ENCODE measurements around the gene CCDC183. TPM values are rescaled to one million over a fixed set of nuclear protein-coding genes. Genes with fewer than 3 reads are reported as not detected.

CCDC183 gene
- total and polyA plus RNA-seq, 2 of the 4 experiments (the other 2 are of a cell fraction), result under 0.01 to 0.29 TPM

DNA sequence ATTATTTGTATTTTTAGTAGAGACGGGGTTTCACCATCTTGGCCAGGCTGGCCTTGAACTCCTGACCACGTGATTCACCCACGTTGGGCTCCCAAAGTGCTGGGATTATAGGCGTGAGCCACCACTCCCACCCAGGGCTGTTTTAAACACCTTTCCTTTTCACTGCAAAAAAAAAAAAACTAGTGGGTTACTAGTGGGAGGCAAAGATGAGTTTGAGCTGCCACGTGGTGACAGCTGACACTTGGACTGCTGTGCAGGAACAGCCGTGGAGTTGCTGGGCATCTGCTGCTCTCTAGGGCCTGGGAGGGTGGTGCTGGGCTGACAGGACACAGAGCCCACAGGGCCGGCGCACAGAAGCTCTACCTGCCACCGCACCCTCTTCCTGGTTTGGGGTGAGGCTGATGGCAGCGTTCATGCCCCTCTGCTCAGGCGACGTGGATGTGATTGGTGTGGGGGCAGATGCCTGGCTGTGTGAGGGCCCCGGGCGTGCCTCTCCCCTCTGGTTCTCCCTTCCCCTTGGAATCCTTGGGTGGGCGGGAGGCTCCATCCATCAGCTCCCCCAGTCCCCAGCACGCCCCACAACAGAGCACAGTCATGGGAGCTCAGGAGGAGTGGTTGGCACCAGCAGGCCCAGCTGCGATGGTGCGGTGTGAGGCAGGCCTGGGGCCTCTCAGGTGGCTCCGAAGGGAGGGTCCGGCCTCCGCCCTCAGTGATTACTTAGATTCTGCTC is 28.5 kb downstream of the CCDC183 start:
- H4K20me1 ChIP-seq (ENCODE audit: insufficient read depth, low read length), result peaks cover 15% of the 10 kb centered on the region
- peaks cover 3% of the 10 kb centered on the region; the same call in 1 of the 2 replicates for H3K4me1 ChIP-seq (ENCODE audit: control insufficient read depth, insufficient read depth, low read length)
- H4K5ac ChIP-seq (ENCODE audit: low read depth, low read length), result no peak overlapping the region
- H2BK20ac ChIP-seq (ENCODE audit: low read depth, low read length), result no peak overlapping the region
- H3K79me1 ChIP-seq (ENCODE audit: low read depth in 1 of 2, low read length in 2 of 2), result peaks cover 11 to 22% of the 10 kb centered on the region in 2 experiments
- H3K4ac ChIP-seq (ENCODE audit: low read depth, low read length), result no peak overlapping the region
- no TSS peak for BruUV-seq (replicated peaks)
- H2AK9ac ChIP-seq (replicated peaks; ENCODE audit: low read depth, low read length, poor library complexity), result peak overlapping the region; percentile 16
- no peaks in the 10 kb centered on the region for H3K9me3 ChIP-seq (ENCODE audit: control insufficient read depth, insufficient read depth, low read length)
- ATAC-seq (ENCODE audit: low read depth), result no peak
- no peak for DNase-seq
- no peak overlapping the region for H3K9ac ChIP-seq (ENCODE audit: low read depth, low read length)
- no peak overlapping the region for H2BK120ac ChIP-seq (ENCODE audit: low read depth, low read length)
- H2AK5ac ChIP-seq (ENCODE audit: low read depth, low read length), result no peak overlapping the region
- WGBS, 2 experiments (ENCODE audit: extremely low coverage in 2 of 2, insufficient read length in 1 of 2), result 60% methylated on average over 1 of the region's 21 CpGs; no CpG with 5 or more reads in 1 of the 2 experiments
- H3K27ac ChIP-seq (ENCODE audit: insufficient read depth, low read length), result no peak overlapping the region
- H3K4me2 ChIP-seq (ENCODE audit: low read depth, low read length), result no peak overlapping the region
- no peak overlapping the region for H3K23ac ChIP-seq (ENCODE audit: low read depth, low read length)
- no peak overlapping the region for H2AFZ ChIP-seq (replicated peaks; ENCODE audit: low read length, poor library complexity)
- no peak overlapping the region for H3K18ac ChIP-seq (ENCODE audit: low read depth, low read length)
- in situ Hi-C loops (cut with MboI; ENCODE audit: low sequenced_read_pairs), result no loop called here
- no peak overlapping the region for H3K14ac ChIP-seq (replicated peaks; ENCODE audit: low read depth, low read length)
- CTCF ChIA-PET, result no interaction called here
- H3K36me3 ChIP-seq (ENCODE audit: control insufficient read depth, insufficient read depth, low read length), result peaks cover 42% of the 10 kb centered on the region
- intact Hi-C loops (cut with micrococcal nuclease), result no loop called here
- no peak overlapping the region for H2BK5ac ChIP-seq (ENCODE audit: low read depth, low read length, poor library complexity, severe bottlenecking)
- no peaks in the 10 kb centered on the region for H3K9me1 ChIP-seq (ENCODE audit: insufficient read depth, low read length)
- no peak overlapping the region for H4K91ac ChIP-seq (ENCODE audit: insufficient read depth, low read depth, low read length)
- TF ChIP-seq RAD21 (IDR thresholded peaks at IDR 0.05; ENCODE audit: low read length) (no peak), CEBPB (IDR thresholded peaks at IDR 0.05; ENCODE audit: low read depth, low read length) (no peak), MXI1 (IDR thresholded peaks at IDR 0.05; ENCODE audit: borderline replicate concordance, low read depth, low read length) (no peak), NFE2L2 (IDR thresholded peaks at IDR 0.05; ENCODE audit: low read depth, low read length) (no peak), CHD1 (IDR thresholded peaks at IDR 0.05; ENCODE audit: low read depth, low read length) (no peak), MAFK (IDR thresholded peaks at IDR 0.05; ENCODE audit: low read depth, low read length) (no peak), FOS (IDR thresholded peaks at IDR 0.05; ENCODE audit: low read depth, low read length) (no peak), SMC3 (IDR thresholded peaks at IDR 0.05; ENCODE audit: low read depth, low read length) (no peak), POLR2A (IDR thresholded peaks at IDR 0.05; ENCODE audit: low read depth, low read length) (no peak), RCOR1 (IDR thresholded peaks at IDR 0.05; ENCODE audit: insufficient replicate concordance, low read length) (no peak), BHLHE40 (IDR thresholded peaks at IDR 0.05; ENCODE audit: low read depth, low read length) (no peak), RFX5 (IDR thresholded peaks at IDR 0.05; ENCODE audit: low read depth, low read length) (no peak), MAZ (IDR thresholded peaks at IDR 0.05; ENCODE audit: borderline replicate concordance, low read depth, low read length) (no peak)
- TF ChIP-seq, protein P1, sequence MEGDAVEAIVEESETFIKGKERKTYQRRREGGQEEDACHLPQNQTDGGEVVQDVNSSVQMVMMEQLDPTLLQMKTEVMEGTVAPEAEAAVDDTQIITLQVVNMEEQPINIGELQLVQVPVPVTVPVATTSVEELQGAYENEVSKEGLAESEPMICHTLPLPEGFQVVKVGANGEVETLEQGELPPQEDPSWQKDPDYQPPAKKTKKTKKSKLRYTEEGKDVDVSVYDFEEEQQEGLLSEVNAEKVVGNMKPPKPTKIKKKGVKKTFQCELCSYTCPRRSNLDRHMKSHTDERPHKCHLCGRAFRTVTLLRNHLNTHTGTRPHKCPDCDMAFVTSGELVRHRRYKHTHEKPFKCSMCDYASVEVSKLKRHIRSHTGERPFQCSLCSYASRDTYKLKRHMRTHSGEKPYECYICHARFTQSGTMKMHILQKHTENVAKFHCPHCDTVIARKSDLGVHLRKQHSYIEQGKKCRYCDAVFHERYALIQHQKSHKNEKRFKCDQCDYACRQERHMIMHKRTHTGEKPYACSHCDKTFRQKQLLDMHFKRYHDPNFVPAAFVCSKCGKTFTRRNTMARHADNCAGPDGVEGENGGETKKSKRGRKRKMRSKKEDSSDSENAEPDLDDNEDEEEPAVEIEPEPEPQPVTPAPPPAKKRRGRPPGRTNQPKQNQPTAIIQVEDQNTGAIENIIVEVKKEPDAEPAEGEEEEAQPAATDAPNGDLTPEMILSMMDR (conservative IDR thresholded peaks at IDR 0.05; ENCODE audit: low read depth, low read length), result no peak
- TF ChIP-seq, protein P2, sequence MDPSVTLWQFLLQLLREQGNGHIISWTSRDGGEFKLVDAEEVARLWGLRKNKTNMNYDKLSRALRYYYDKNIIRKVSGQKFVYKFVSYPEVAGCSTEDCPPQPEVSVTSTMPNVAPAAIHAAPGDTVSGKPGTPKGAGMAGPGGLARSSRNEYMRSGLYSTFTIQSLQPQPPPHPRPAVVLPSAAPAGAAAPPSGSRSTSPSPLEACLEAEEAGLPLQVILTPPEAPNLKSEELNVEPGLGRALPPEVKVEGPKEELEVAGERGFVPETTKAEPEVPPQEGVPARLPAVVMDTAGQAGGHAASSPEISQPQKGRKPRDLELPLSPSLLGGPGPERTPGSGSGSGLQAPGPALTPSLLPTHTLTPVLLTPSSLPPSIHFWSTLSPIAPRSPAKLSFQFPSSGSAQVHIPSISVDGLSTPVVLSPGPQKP (IDR thresholded peaks at IDR 0.05; ENCODE audit: borderline replicate concordance, low read depth, low read length), result no peak
- TF ChIP-seq, protein P3, sequence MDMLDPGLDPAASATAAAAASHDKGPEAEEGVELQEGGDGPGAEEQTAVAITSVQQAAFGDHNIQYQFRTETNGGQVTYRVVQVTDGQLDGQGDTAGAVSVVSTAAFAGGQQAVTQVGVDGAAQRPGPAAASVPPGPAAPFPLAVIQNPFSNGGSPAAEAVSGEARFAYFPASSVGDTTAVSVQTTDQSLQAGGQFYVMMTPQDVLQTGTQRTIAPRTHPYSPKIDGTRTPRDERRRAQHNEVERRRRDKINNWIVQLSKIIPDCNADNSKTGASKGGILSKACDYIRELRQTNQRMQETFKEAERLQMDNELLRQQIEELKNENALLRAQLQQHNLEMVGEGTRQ (IDR thresholded peaks at IDR 0.05; ENCODE audit: low read depth, low read length), result no peak
- H4K8ac ChIP-seq (ENCODE audit: low read depth in 2 of 2, low read length in 2 of 2), result no peak overlapping the region
- no peak overlapping the region for H2BK15ac ChIP-seq (ENCODE audit: low read depth, low read length)
- POLR2A ChIA-PET (ENCODE audit: unreplicated experiment), result no interaction called here
- H3K56ac ChIP-seq (ENCODE audit: extremely low read depth, insufficient read depth, low read length), result no peak overlapping the region
- dilution Hi-C loops (cut with HindIII; ENCODE audit: low sequenced_read_pairs, unreplicated experiment), result no loop called here
- no peaks in the 10 kb centered on the region for H3K27me3 ChIP-seq (ENCODE audit: control insufficient read depth, insufficient read depth, low read length)
- H3K4me3 ChIP-seq (ENCODE audit: insufficient read depth, low read depth, low read length), result no peak overlapping the region
